Tibial nerve (tissue), 3 donors: ENCODE data around the gene FAM83E.

Source experiments
- POLR2A ChIP-seq, 2 donors: fragments of 450-650 bp; IDR thresholded peaks; one replicate each; pipeline ENCODE4 v1.6.1; 2017; ENCODE audit warnings: antibody characterized with exemption in 2 of 2, mild to moderate bottlenecking in 2 of 2, moderate library complexity in 2 of 2
- TF ChIP-seq, protein P1 (sequence below), 5 experiments: fragments of 200-600 bp in 3 of 5; fragments of 450-650 bp in 2 of 5; sonication (generic) in 3 of 5; IDR thresholded peaks; one replicate each; pipeline ENCODE4 v1.5.1; 2016 to 2019; ENCODE audit warnings: antibody characterized with exemption in 5 of 5, mild to moderate bottlenecking in 3 of 5, moderate library complexity in 2 of 5

DNA sequence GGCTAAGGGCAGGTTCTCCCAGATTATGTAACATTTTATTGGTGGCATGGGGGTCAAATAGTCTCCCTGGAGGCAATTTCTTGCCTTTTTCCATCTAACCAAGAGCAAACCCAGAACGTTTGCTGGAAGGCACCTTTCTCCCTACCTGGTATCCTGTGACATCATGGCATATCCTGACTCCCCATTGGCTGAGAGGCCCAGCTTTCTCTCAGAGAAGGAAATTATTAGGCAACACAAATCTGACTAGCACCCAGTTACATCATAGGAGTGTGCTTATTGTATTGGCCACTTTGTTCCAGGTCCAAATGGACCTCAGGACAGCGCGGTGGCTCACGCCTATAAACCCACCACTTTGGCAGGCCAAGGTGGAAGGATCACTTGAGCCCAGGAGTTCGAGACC is 44.9 kb upstream of the FAM83E start:
- TF ChIP-seq, protein P1, sequence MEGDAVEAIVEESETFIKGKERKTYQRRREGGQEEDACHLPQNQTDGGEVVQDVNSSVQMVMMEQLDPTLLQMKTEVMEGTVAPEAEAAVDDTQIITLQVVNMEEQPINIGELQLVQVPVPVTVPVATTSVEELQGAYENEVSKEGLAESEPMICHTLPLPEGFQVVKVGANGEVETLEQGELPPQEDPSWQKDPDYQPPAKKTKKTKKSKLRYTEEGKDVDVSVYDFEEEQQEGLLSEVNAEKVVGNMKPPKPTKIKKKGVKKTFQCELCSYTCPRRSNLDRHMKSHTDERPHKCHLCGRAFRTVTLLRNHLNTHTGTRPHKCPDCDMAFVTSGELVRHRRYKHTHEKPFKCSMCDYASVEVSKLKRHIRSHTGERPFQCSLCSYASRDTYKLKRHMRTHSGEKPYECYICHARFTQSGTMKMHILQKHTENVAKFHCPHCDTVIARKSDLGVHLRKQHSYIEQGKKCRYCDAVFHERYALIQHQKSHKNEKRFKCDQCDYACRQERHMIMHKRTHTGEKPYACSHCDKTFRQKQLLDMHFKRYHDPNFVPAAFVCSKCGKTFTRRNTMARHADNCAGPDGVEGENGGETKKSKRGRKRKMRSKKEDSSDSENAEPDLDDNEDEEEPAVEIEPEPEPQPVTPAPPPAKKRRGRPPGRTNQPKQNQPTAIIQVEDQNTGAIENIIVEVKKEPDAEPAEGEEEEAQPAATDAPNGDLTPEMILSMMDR (IDR thresholded peaks at IDR 0.05) = no peak
- TF ChIP-seq POLR2A (IDR thresholded peaks at IDR 0.05) = no peak
